OCI-LY1 (cell line): Measurements from ENCODE around the gene THRA.

Experiments used
- H2AFZ ChIP-seq: fragments of 200-600 bp; sonication (generic), shearing (Covaris generic); 2 replicates; pipeline ENCODE4 v1.6.0; 2014; ENCODE audit warnings: antibody characterized with exemption, mild to moderate bottlenecking, low read length
- H3F3A ChIP-seq: fragments of 200-600 bp; sonication (generic), shearing (Covaris generic); 2 replicates; pipeline ENCODE4 v1.6.0; 2014; ENCODE audit warnings: mild to moderate bottlenecking, antibody characterized with exemption, low read length, moderate library complexity; ENCODE audit not compliant: insufficient read depth
- H3K27ac ChIP-seq: fragments of 200-600 bp; sonication (generic); 2 replicates; pipeline ENCODE4 v1.5.1; 2014; ENCODE audit warnings: low read length, mixed run types, mild to moderate bottlenecking, low read depth; ENCODE audit not compliant: poor library complexity, severe bottlenecking
- H3K27me3 ChIP-seq: fragments of 200-600 bp; sonication (generic); 2 replicates; pipeline ENCODE4 v1.6.0; 2014; ENCODE audit warnings: antibody characterized with exemption, mild to moderate bottlenecking, low read length, moderate library complexity; ENCODE audit not compliant: insufficient read depth
- H3K36me3 ChIP-seq: fragments of 200-600 bp; sonication (generic); 2 replicates; pipeline ENCODE4 v1.6.1; 2014; ENCODE audit warnings: mild to moderate bottlenecking, antibody characterized with exemption, low read length, moderate library complexity, mixed read lengths; ENCODE audit not compliant: insufficient read depth
- H3K4me1 ChIP-seq: fragments of 200-600 bp; sonication (generic); 2 replicates; pipeline ENCODE4 v1.5.1; 2014; ENCODE audit warnings: mild to moderate bottlenecking, low read length, moderate library complexity; ENCODE audit not compliant: insufficient read depth, severe bottlenecking
- H3K4me2 ChIP-seq: fragments of 200-600 bp; sonication (generic), shearing (Covaris generic); 2 replicates; pipeline ENCODE4 v1.6.1; 2014; ENCODE audit warnings: low read length
- H3K4me3 ChIP-seq: fragments of 200-600 bp; sonication (generic); 2 replicates; pipeline ENCODE4 v1.5.1; 2014; ENCODE audit warnings: low read length, low read depth, mild to moderate bottlenecking, mixed read lengths; ENCODE audit not compliant: poor library complexity, severe bottlenecking
- H3K79me2 ChIP-seq: fragments of 200-600 bp; shearing (Covaris generic); 2 replicates; pipeline ENCODE4 v1.6.1; 2016; ENCODE audit warnings: mixed run types, low read length, mixed read lengths; ENCODE audit not compliant: insufficient read depth
- H3K9ac ChIP-seq: fragments of 200-600 bp; sonication (generic), shearing (Covaris generic); 2 replicates; pipeline ENCODE4 v1.6.1; 2014; ENCODE audit warnings: mild to moderate bottlenecking, low read length, mixed read lengths
- H3K9me2 ChIP-seq: fragments of 200-600 bp; sonication (generic), shearing (Covaris generic); 2 replicates; pipeline ENCODE4 v1.6.1; 2014; ENCODE audit warnings: low read depth, mild to moderate bottlenecking, low read length, mixed read lengths
- H3K9me3 ChIP-seq: fragments of 200-600 bp; shearing (Covaris generic); 2 replicates; pipeline ENCODE4 v1.6.1; 2014; ENCODE audit warnings: low read length, mixed read lengths
- H4K20me1 ChIP-seq: fragments of 200-600 bp; sonication (generic), shearing (Covaris generic); 2 replicates; pipeline ENCODE4 v1.6.0; 2016; ENCODE audit warnings: mild to moderate bottlenecking, low read length; ENCODE audit not compliant: insufficient read depth
- EZH2 ChIP-seq: fragments of 200-600 bp; sonication (generic), shearing (Covaris generic); IDR thresholded peaks from 2 replicates; pipeline ENCODE4 v1.8.0; 2017; ENCODE audit warnings: borderline replicate concordance, mixed run types, mild to moderate bottlenecking, antibody characterized with exemption, low read length, moderate library complexity, mixed read lengths
- TF ChIP-seq, protein P1 (sequence below): fragments of 200-600 bp; sonication (generic), shearing (Covaris generic); IDR thresholded peaks from 2 replicates; pipeline ENCODE4 v1.5.1; 2017; ENCODE audit warnings: mild to moderate bottlenecking, antibody characterized with exemption, low read length, moderate library complexity, mixed read lengths

THRA gene

DNA sequence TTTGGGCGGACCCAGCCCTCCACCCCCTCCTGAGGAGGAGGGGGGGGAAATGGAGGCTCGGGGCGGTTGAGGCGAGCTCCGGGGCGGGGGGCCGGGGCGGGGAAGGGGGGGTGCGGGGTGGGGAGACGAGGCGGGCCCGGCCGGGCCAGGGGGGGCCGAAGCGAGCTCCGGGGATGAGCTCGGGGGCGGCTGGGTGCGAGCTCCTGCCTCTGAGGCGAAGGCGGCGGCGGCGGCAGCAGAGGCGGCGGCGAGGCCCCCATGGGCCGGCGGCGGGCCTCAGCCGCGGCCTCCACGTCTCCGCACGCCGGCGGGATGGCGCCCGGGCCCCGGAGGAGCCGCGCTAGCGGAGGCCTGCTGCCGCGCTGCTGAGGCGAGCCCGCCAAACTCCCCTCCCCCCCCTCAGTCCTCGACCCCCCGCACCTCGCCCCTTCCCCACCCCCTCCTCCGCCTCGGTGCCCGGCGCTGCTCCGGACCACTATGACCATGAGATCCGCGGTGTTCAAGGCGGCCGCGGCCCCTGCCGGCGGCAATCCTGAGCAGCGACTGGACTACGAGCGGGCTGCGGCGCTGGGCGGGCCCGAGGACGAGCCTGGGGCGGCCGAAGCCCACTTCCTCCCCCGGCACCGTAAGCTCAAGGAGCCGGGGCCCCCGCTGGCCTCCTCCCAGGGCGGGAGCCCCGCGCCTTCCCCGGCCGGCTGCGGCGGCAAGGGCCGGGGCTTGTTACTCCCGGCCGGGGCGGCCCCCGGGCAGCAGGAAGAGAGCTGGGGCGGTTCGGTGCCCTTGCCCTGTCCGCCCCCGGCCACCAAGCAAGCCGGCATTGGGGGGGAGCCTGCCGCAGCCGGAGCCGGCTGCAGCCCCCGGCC, 59.6 kb downstream of the THRA start:
- TF ChIP-seq, protein P1, sequence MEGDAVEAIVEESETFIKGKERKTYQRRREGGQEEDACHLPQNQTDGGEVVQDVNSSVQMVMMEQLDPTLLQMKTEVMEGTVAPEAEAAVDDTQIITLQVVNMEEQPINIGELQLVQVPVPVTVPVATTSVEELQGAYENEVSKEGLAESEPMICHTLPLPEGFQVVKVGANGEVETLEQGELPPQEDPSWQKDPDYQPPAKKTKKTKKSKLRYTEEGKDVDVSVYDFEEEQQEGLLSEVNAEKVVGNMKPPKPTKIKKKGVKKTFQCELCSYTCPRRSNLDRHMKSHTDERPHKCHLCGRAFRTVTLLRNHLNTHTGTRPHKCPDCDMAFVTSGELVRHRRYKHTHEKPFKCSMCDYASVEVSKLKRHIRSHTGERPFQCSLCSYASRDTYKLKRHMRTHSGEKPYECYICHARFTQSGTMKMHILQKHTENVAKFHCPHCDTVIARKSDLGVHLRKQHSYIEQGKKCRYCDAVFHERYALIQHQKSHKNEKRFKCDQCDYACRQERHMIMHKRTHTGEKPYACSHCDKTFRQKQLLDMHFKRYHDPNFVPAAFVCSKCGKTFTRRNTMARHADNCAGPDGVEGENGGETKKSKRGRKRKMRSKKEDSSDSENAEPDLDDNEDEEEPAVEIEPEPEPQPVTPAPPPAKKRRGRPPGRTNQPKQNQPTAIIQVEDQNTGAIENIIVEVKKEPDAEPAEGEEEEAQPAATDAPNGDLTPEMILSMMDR, result no peak
- no peak for TF ChIP-seq EZH2
- H3K27me3 ChIP-seq, result no peaks in the 10 kb centered on the region
- no peaks in the 10 kb centered on the region for H4K20me1 ChIP-seq
- H3K9me3 ChIP-seq, result no peaks in the 10 kb centered on the region
- peak overlapping the region; percentile 97 for H3K9ac ChIP-seq
- no peak overlapping the region for H2AFZ ChIP-seq
- peaks cover 33% of the 10 kb centered on the region for H3K79me2 ChIP-seq
- peaks cover 30% of the 10 kb centered on the region for H3K4me1 ChIP-seq
- H3F3A ChIP-seq, result no peaks in the 10 kb centered on the region
- peak overlapping the region; percentile 98 for H3K4me3 ChIP-seq
- peak overlapping the region; percentile 48 for H3K27ac ChIP-seq
- peaks cover 22% of the 10 kb centered on the region; the same call in 1 of the 2 replicates for H3K36me3 ChIP-seq
- H3K9me2 ChIP-seq, result no peaks in the 10 kb centered on the region
- peak overlapping the region; percentile 92 for H3K4me2 ChIP-seq

DNA sequence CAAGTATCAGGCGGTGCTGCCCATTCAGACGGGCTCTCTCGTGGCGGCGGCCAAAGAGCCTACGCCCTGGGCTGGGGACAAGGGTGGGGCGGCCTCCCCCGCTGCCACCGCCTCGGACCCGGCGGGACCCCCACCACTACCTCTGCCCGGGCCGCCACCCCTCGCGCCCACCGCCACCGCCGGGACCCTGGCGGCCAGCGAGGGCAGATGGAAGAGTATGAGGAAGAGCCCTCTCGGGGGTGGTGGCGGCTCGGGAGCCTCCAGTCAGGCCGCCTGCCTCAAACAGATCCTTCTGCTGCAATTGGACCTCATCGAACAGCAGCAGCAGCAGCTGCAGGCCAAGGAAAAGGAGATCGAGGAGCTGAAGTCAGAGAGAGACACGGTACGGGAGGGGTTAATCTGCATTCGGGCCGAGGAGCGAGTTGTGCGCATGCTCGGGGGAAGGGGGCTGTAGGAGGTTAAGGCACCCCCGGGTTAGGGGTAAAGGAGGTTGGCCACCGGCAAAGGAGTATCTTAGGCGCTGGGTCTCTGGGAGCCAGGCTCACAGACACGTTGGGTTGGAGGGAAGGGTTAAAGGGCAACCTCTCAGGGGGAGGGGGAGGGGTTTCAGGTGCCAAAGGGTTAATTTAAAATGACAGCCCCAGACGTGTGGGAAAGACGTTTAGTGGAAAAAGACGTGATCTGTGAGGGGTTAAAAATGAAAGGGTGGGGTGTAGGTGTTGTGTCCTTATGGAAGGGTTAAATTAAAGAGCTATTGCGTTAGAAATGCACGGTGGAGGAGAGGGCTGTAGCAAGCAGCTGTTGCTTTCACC, 60.4 kb downstream of the THRA start:
- no peaks in the 10 kb centered on the region for H4K20me1 ChIP-seq
- H3K4me1 ChIP-seq, result peaks cover 30% of the 10 kb centered on the region
- peaks cover 30% of the 10 kb centered on the region for H3K36me3 ChIP-seq
- H3K27me3 ChIP-seq, result no peaks in the 10 kb centered on the region
- H2AFZ ChIP-seq, result no peak overlapping the region
- no peak for TF ChIP-seq EZH2
- TF ChIP-seq, protein P1, result no peak
- peak overlapping the region; percentile 98 for H3K4me3 ChIP-seq
- H3K4me2 ChIP-seq, result peak overlapping the region; percentile 92
- H3F3A ChIP-seq, result no peaks in the 10 kb centered on the region
- no peaks in the 10 kb centered on the region for H3K9me2 ChIP-seq
- peak overlapping the region; percentile 97 for H3K9ac ChIP-seq
- peaks cover 33% of the 10 kb centered on the region for H3K79me2 ChIP-seq
- peak overlapping the region; percentile 48 for H3K27ac ChIP-seq
- H3K9me3 ChIP-seq, result no peaks in the 10 kb centered on the region

DNA sequence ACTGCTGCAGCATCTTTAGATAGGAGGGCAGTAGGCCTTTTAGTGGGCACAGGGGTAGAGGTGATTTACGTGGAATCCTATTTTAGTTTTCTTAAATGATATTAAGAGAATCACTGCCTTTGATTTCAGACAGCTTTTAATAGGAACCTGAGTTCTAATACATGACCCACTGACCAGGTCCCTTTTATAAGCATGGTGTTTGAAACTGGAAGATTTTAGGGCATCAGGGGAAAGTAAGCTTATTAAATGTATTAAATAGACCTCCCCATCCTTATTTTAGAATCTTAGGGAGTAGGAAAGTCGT, 61.0 kb downstream of the THRA start:
- Histone ChIP-seq H3K27me3 (no peaks in the 10 kb centered on the region), H3K4me1 (peaks cover 30% of the 10 kb centered on the region), H3K79me2 (peaks cover 33% of the 10 kb centered on the region), H3K36me3 (peaks cover 36% of the 10 kb centered on the region), H3K9ac (peak overlapping the region; percentile 97), H3K4me3 (peak overlapping the region; percentile 98), H3K9me2 (no peaks in the 10 kb centered on the region), H3K9me3 (no peaks in the 10 kb centered on the region), H3F3A (no peaks in the 10 kb centered on the region), H2AFZ (no peak overlapping the region), H4K20me1 (no peaks in the 10 kb centered on the region), H3K27ac (no peak overlapping the region), H3K4me2 (peak overlapping the region; percentile 92)
- TF ChIP-seq EZH2, result no peak
- TF ChIP-seq, protein P1, result no peak
